GM21423 (cell line): ENCODE data around the gene ALDH3A1.

Experiments used
- ATAC-seq: cut with Tn5 transposase; IDR thresholded peaks from one replicate; pipeline ENCODE4 v1.9.1; 2021; ENCODE audit warnings: mild to moderate bottlenecking, moderate library complexity; ENCODE audit not compliant: unreplicated experiment

Gene ALDH3A1

DNA sequence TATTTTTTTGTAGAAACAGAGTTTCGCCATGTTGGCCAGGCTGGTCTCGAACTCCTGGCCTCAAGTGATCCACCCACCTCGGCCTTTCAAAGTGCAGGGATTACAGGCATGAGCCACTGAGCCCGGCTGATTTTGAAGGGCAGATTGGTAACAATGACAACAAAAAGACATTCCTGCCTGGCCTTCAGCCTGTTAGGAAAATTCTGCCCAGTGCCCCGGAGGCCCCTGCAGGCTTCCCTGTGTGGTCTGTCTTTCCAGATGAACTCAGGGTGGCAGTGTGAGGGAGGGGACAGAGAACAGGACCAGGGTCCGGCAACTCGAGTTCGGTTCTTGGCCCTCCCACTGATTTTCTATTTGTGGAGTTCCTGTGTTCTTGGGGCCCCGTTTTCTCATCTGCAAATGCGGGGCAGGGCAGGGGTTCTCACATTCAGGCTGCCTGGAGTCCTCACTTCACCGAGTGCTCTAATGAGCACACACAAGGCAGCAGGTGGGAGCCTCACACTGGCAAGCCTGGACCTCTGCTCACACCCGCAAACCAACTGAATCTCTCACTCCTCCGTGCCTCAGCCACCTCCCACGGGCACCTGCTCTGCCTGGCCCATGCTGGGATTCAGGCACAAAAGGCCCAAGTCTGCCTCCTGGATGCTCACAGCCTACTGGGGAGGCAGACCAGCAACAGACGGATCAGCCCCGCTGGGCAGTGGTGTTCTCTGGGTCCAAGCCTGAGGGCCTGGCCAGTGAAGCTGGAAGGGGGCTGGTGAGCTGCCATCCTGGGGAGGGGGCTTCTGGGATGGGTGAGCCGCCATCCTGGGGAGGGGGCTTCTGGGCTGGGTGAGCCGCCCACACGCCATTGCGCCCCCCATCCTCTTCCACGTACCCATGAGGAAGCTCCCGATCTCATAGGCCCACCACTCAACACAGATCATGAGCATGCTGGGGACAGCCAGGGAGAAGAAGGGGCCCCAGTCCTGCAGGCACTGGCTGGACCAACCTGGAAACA lies 42.0 kb downstream of the ALDH3A1 start:
- ATAC-seq = no peak

DNA sequence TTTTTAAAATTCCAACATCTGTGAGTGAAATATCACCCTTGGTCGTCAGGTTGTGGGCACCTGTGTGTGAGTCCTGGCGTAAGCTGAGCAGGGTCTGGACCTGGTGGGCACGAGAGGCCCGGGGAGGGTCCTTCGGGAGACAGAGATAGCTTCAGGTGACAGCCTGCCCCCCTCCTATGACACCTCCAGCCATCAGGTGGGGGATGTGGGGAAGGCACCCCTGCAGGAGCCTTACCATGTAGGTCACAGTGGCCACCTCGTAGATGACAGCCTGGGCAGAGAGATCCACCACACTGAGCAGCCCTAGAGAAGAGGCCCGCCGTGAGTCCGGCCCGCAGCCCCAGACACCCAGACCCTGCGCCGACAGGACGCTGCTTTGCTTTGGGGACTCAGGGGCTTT lies 42.9 kb downstream of the ALDH3A1 start:
- ATAC-seq = no peak

- no peak for ATAC-seq
Measured at GRCh38 chr17:19703828-19704613, 44.1 kb downstream of the ALDH3A1 start.

DNA sequence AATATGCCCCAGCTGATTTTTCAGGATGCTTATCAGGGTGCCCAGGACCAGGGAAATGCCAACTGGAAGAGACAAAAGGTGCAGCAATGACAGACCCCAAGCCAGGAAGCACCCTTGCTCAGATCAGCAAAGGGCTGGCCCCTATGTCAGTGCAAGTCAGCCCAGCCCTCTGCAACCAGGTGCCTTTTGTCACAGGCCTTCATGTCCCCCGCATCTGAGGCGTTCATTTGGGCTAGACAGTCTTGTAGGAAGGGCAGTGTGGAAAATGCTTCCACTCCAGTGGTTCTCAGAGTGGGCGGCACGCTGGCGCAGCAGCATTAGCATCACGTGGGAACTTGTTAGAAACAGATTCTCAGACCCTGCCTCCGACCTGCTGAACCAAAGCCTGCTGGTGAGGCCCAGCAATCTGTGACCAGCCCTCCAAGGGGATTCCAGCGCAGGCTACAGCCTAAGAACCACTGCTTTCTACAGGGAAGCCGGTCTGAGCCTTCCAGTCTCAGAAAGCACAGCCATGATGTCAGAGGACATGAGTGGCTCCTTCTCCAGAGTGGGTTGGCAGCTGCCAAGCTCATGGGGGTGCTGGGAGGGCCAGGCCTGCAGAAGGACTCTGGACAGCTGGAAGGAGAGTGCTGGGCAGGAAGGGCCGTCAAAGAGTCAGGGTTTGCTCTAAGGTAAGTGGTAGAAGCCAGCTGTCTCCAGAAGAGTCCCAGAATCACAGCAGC lies 44.8 kb downstream of the ALDH3A1 start:
- ATAC-seq = no peak

DNA sequence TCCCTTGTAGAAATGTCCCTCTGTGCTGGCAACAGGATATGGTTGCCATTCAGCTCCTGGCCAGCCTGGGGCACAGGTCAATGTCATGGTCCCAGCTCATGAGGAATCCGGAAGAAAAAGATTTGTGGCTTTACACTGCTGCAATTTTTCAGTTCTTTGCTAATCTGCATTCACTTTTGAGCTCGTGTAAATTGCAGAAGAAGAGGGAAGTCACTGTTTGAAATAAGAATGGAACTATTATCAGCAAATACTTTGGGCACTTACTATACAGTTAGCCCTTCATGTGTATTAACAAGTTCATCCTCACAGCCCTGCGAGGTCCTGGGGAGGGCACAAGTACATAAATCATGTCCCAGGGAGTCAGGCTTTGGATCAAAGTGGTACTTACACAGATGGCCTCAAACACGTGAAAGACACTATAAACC lies 45.9 kb downstream of the ALDH3A1 start:
- ATAC-seq = no peak
